HG03045 (cell line): ENCODE results near the gene PTPRJ.
A peak's percentile ranks its signal among the peaks of the same experiment; 100 is the strongest.
"Not testable (repeated sequence)": the region's sequence is repeated elsewhere in the genome, so short reads cannot be mapped to it uniquely, and the experiment has no call there.

Source experiments
- ATAC-seq: cut with Tn5 transposase; IDR thresholded peaks from one replicate; pipeline ENCODE4 v1.9.1; 2021; ENCODE audit warnings: mild to moderate bottlenecking, moderate library complexity; ENCODE audit not compliant: unreplicated experiment

The PTPRJ gene

GRCh38 chr11:47980088-47980906, at the start of gene PTPRJ:
Gene PTPRJ (plus strand): TSS chr11:47980559. CDS start chr11:47980913, 354 bp downstream.
- peak; percentile 45 for ATAC-seq

GRCh38 chr11:47932544-47932943, 47.8 kb upstream of the PTPRJ start:
- ATAC-seq: no peak

GRCh38 chr11:47933797-47934196, 46.6 kb upstream of the PTPRJ start:
- not testable (repeated sequence) for ATAC-seq

- ATAC-seq: no peak
Measured at GRCh38 chr11:47938791-47939560, 41.4 kb upstream of the PTPRJ start.

- no peak for ATAC-seq
Measured at GRCh38 chr11:47940904-47941649, 39.3 kb upstream of the PTPRJ start.

- no peak for ATAC-seq
Measured at GRCh38 chr11:47941907-47942558, 38.3 kb upstream of the PTPRJ start.

- ATAC-seq: no peak
Measured at GRCh38 chr11:47943721-47944586, 36.4 kb upstream of the PTPRJ start.

- ATAC-seq: no peak
Measured at GRCh38 chr11:47944632-47945031, 35.7 kb upstream of the PTPRJ start.

- ATAC-seq: no peak
Measured at GRCh38 chr11:47946682-47947559, 33.4 kb upstream of the PTPRJ start.

- ATAC-seq: no peak
Measured at GRCh38 chr11:47948137-47948536, 32.2 kb upstream of the PTPRJ start.

- not testable (repeated sequence) for ATAC-seq
Measured at GRCh38 chr11:47949001-47949675, 31.2 kb upstream of the PTPRJ start.

- ATAC-seq: no peak
Measured at GRCh38 chr11:47950396-47950795, 30.0 kb upstream of the PTPRJ start.

- not testable (repeated sequence) for ATAC-seq
Measured at GRCh38 chr11:47951504-47951903, 28.9 kb upstream of the PTPRJ start.

- no peak for ATAC-seq
Measured at GRCh38 chr11:47955061-47955755, 25.2 kb upstream of the PTPRJ start.

- ATAC-seq: no peak
Measured at GRCh38 chr11:47960015-47960414, 20.3 kb upstream of the PTPRJ start.

GRCh38 chr11:47961383-47961782, 19.0 kb upstream of the PTPRJ start:
- no peak for ATAC-seq

- ATAC-seq: no peak
Measured at GRCh38 chr11:47964546-47964945, 15.8 kb upstream of the PTPRJ start.
